Measurements from ENCODE around the gene HS1BP3. TPM values are rescaled to one million over a fixed set of nuclear protein-coding genes. Genes with fewer than 3 reads are reported as not detected.

Gene HS1BP3
- total RNA-seq, 1 experiment from 2014 or later: 17.1 TPM

DNA sequence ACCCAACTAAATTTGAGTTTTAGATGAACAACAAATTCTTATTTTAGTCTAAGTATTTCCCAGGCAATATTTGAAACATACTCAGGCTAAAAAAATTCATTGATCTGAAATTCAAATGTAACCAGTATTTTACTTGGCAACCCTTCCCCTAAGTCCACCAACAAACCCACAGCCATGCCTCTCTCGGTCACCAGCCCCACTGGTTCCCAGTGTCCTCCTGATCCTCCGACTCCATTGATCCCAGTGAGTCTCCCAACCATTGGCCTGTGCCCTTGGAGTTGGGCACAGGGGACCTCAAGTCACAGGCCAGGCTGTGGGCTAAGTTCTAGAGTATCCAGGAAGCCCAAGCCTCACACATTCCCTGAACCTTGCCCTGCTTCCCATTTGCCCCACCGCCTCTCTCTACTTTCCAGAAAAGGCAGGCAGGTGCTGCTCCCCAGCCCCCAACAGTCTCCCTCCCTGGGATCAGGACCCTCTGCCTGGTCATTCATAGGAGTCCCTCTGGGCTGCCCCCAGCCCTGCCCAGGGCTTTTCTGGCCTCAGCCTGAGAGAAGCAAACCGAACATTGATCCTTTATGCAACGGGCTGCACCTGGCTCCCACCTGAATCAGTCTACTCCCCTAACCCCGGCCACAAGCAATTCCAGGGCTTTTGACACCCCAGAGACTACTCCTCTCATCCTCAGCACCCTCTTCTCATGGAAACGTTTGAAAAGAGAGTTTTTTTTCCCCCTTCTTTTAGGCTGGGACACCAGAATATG is 81.3 kb downstream of the HS1BP3 start:
- Histone ChIP-seq H3K36me3 (ENCODE audit: control insufficient read depth in 1 of 2, insufficient read depth in 2 of 2, low read length in 2 of 2) (no peaks in the 10 kb centered on the region), H3K27me3 (ENCODE audit: insufficient read depth, low read length) (no peaks in the 10 kb centered on the region), H3K4me2 (ENCODE audit: low read length) (no peak overlapping the region), H3K4me3 (replicated peaks in 1 of 2; ENCODE audit: low read depth in 1 of 2, low read length in 2 of 2) (no peak overlapping the region), H3K4me1 (ENCODE audit: control insufficient read depth in 1 of 2, insufficient read depth in 2 of 2, low read length in 2 of 2) (peaks cover 0 to 12% of the 10 kb centered on the region in 2 experiments; a peak in 1 of 4 replicates), H3K9me3 (ENCODE audit: control insufficient read depth in 1 of 2, insufficient read depth in 1 of 2, low read depth in 1 of 2, low read length in 2 of 2) (no peaks in the 10 kb centered on the region), H2AFZ (ENCODE audit: low read depth, low read length, poor library complexity, severe bottlenecking) (no peak overlapping the region), H3K79me2 (ENCODE audit: insufficient read depth, low read length) (no peaks in the 10 kb centered on the region), H3K27ac (ENCODE audit: low read depth, low read length) (no peak overlapping the region), H3K9me2 (ENCODE audit: insufficient read depth) (no peaks in the 10 kb centered on the region), H4K20me1 (ENCODE audit: insufficient read depth) (no peaks in the 10 kb centered on the region), H3K9ac (ENCODE audit: low read length) (no peak overlapping the region)
- ATAC-seq (no peak), DNase-seq (ENCODE audit: low read depth, low spot score) (no peak)
- no peak for TF ChIP-seq ZFX (IDR thresholded peaks at IDR 0.05)
- no peak for TF ChIP-seq EZH2 (IDR thresholded peaks at IDR 0.05)
- no peak for TF ChIP-seq EGR1 (IDR thresholded peaks at IDR 0.05; ENCODE audit: low read depth)
- TF ChIP-seq TCF7L2 (IDR thresholded peaks at IDR 0.05; ENCODE audit: borderline replicate concordance, extremely low read depth, insufficient read depth, insufficient read length): no peak
- TF ChIP-seq CBX3 (IDR thresholded peaks at IDR 0.05; ENCODE audit: low read depth): no peak
- no peak for TF ChIP-seq EZH2phosphoT487 (IDR thresholded peaks at IDR 0.05; ENCODE audit: borderline replicate concordance)
- TF ChIP-seq MAX (IDR thresholded peaks at IDR 0.05): no peak
- TF ChIP-seq, protein P1, sequence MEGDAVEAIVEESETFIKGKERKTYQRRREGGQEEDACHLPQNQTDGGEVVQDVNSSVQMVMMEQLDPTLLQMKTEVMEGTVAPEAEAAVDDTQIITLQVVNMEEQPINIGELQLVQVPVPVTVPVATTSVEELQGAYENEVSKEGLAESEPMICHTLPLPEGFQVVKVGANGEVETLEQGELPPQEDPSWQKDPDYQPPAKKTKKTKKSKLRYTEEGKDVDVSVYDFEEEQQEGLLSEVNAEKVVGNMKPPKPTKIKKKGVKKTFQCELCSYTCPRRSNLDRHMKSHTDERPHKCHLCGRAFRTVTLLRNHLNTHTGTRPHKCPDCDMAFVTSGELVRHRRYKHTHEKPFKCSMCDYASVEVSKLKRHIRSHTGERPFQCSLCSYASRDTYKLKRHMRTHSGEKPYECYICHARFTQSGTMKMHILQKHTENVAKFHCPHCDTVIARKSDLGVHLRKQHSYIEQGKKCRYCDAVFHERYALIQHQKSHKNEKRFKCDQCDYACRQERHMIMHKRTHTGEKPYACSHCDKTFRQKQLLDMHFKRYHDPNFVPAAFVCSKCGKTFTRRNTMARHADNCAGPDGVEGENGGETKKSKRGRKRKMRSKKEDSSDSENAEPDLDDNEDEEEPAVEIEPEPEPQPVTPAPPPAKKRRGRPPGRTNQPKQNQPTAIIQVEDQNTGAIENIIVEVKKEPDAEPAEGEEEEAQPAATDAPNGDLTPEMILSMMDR (IDR thresholded peaks at IDR 0.05 in 2 of 3, conservative IDR thresholded peaks at IDR 0.05 in 1 of 3; ENCODE audit: borderline replicate concordance in 1 of 3, insufficient read depth in 1 of 3, low read depth in 2 of 3, low read length in 2 of 3): no peak
- no peak for TF ChIP-seq CEBPB (IDR thresholded peaks at IDR 0.05; ENCODE audit: low read depth)
- no peak for TF ChIP-seq POLR2AphosphoS5 (IDR thresholded peaks at IDR 0.05; ENCODE audit: low read depth, low read length)
- no peak for TF ChIP-seq YY1 (IDR thresholded peaks at IDR 0.05; ENCODE audit: extremely low read depth, insufficient replicate concordance, low read depth, low read length)
- no peak for TF ChIP-seq ATF3 (IDR thresholded peaks at IDR 0.05)
- TF ChIP-seq SIN3A (IDR thresholded peaks at IDR 0.05; ENCODE audit: low read depth): no peak
- TF ChIP-seq RAD21 (IDR thresholded peaks at IDR 0.05; ENCODE audit: low read depth): no peak
- TF ChIP-seq SRF (IDR thresholded peaks at IDR 0.05; ENCODE audit: low read depth): no peak
- no peak for TF ChIP-seq ZNF274 (IDR thresholded peaks at IDR 0.05; ENCODE audit: low read depth, low read length)
- TF ChIP-seq POLR2A (IDR thresholded peaks at IDR 0.05; ENCODE audit: borderline replicate concordance, extremely low read depth, insufficient read depth, insufficient read length): no peak
- ChIA-PET RAD21 (ENCODE audit: low non-redundant PET in 1 of 2, low total read pairs in 2 of 2, uncharacterized antibody in 2 of 2, unreplicated experiment in 2 of 2) (no interaction called here), POLR2A (no interaction called here), CTCF (no interaction called here)
- intact Hi-C loops (cut with micrococcal nuclease): no loop called here
- no TSS peak for BruUV-seq (replicated peaks)

Data from HCT116 (cell line).